Upper lobe of left lung (tissue), 6 donors: ENCODE results near the gene PVALEF. TPM values are rescaled to one million over a fixed set of nuclear protein-coding genes. Genes with fewer than 3 reads are reported as not detected.

Source experiments
- ATAC-seq, 2 donors: fragments of 200-7000 bp; cut with Tn5 transposase; one replicate each; pipeline ENCODE4 v1.9.1; 2022; ENCODE audit warnings: mild to moderate bottlenecking in 2 of 2, moderate library complexity in 2 of 2; ENCODE audit not compliant: low FRiP score in 2 of 2
- DNase-seq, 2 donors: peaks; one replicate each; pipeline ENCODE4 v3.0.0-alpha.2; 2019 to 2020
- H3K27ac ChIP-seq, 4 donors: fragments of 200-600 bp; sonication (generic); one replicate each; pipeline ENCODE4 v1.5.1; 2016 to 2019
- H3K27me3 ChIP-seq, 4 donors: fragments of 200-600 bp; sonication (generic); one replicate each; pipeline ENCODE4 v1.5.1; 2017 to 2019
- H3K36me3 ChIP-seq, 4 donors: fragments of 200-600 bp; sonication (generic); one replicate each; pipeline ENCODE4 v1.5.1; 2016 to 2019
- H3K4me1 ChIP-seq, 4 donors: fragments of 200-600 bp; sonication (generic); one replicate each; pipeline ENCODE4 v1.5.1; 2018 to 2019
- H3K4me3 ChIP-seq, 4 donors: fragments of 200-600 bp; sonication (generic); one replicate each; pipeline ENCODE4 v1.5.1; 2017 to 2019; ENCODE audit warnings: mild to moderate bottlenecking in 2 of 4, moderate library complexity in 1 of 4
- H3K9me3 ChIP-seq, 4 donors: fragments of 200-600 bp; sonication (generic); one replicate each; pipeline ENCODE4 v1.5.1; 2018 to 2019
- CTCF ChIP-seq, 6 experiments: fragments of 450-650 bp in 4 of 6; fragments of 200-600 bp in 2 of 6; sonication (generic) in 2 of 6; IDR thresholded peaks; one replicate each; pipeline ENCODE4 v1.5.1; 2016 to 2019; ENCODE audit warnings: antibody characterized with exemption in 6 of 6
- EP300 ChIP-seq, 4 donors: sonication (generic); formaldehyde crosslinking; IDR thresholded peaks; one replicate each; pipeline ENCODE4 v1.5.1; 2017; ENCODE audit warnings: antibody characterized with exemption in 4 of 4, control low read depth in 2 of 4
- POLR2A ChIP-seq, 4 donors: fragments of 450-650 bp; IDR thresholded peaks; one replicate each; pipeline ENCODE4 v1.5.1; 2016 to 2017; ENCODE audit warnings: antibody characterized with exemption in 4 of 4, mild to moderate bottlenecking in 2 of 4
- POLR2AphosphoS5 ChIP-seq, 2 donors: sonication (generic); formaldehyde crosslinking; IDR thresholded peaks; one replicate each; pipeline ENCODE4 v1.5.1; 2017; ENCODE audit warnings: antibody characterized with exemption in 2 of 2
- WGBS, 2 donors: methylation state at CpG; one replicate each; pipeline ENCODE4 v1.1.5; 2017 to 2018; 5-methylcytosine and 5-hydroxymethylcytosine counted together
- total RNA-seq, 6 donors: library from RNA; depleted of rRNA in 4 of 6; stranded (reverse); fragments of >200 nt in 4 of 6; gene quantifications; one replicate each; pipeline versions ENCODE4 v1.1.0 to v1.2.1, GENCODE V29; 2016 to 2021
- donor health status: DM: no; HTN: no; CAD: no; lungs with moderate emphysema.
- donor health status: DM: no; HTN: yes; CAD: no; lungs with severe emphysema.

The PVALEF gene
- total RNA-seq, 6 donors from 2014 or later: not detected

GRCh38 chr17:81138500-81138899 is 26.8 kb upstream of the PVALEF start:
- Histone ChIP-seq H3K4me1 (peaks cover 9 to 19% (median 11%) of the 10 kb centered on the region in 4 donors), H3K4me3 (no peak overlapping the region), H3K27ac (no peak overlapping the region), H3K36me3 (no peaks in the 10 kb centered on the region), H3K27me3 (no peaks in the 10 kb centered on the region), H3K9me3 (no peaks in the 10 kb centered on the region)
- ATAC-seq (no peak), DNase-seq (peak in 1 of 2 donors; percentile 50)
- TF ChIP-seq POLR2AphosphoS5 (IDR thresholded peaks at IDR 0.05): no peak
- 93 to 95% methylated on average over 25 of the region's 25 CpGs for WGBS, 2 donors

- TF ChIP-seq CTCF (IDR thresholded peaks at IDR 0.05): no peak
- no peak for TF ChIP-seq POLR2A (IDR thresholded peaks at IDR 0.05)
- no peak for TF ChIP-seq EP300 (IDR thresholded peaks at IDR 0.05)
- TF ChIP-seq POLR2AphosphoS5 (IDR thresholded peaks at IDR 0.05): no peak
- H3K27me3 ChIP-seq: no peaks in the 10 kb centered on the region
- no peak overlapping the region for H3K27ac ChIP-seq
- no peaks in the 10 kb centered on the region for H3K36me3 ChIP-seq
- no peaks in the 10 kb centered on the region for H3K9me3 ChIP-seq
- DNase-seq (peak in 1 of 2 donors; percentile 60), ATAC-seq (no peak)
- no peak overlapping the region for H3K4me3 ChIP-seq
- WGBS, 2 donors: 83 to 90% methylated on average over 8 of the region's 8 CpGs
- H3K4me1 ChIP-seq: peaks cover 8 to 13% (median 10%) of the 10 kb centered on the region in 4 donors
These were observed 25.9 kb upstream of the PVALEF start for GRCh38 chr17:81139428-81139827.

GRCh38 chr17:81140018-81140417 is 25.3 kb upstream of the PVALEF start:
- DNase-seq (no peak), ATAC-seq (no peak)
- WGBS, 2 donors: 70 to 80% methylated on average over 8 of the region's 8 CpGs

GRCh38 chr17:81140695-81141094 is 24.6 kb upstream of the PVALEF start:
- Histone ChIP-seq H3K4me3 (no peak overlapping the region), H3K9me3 (no peaks in the 10 kb centered on the region), H3K36me3 (no peaks in the 10 kb centered on the region), H3K4me1 (peaks cover 8 to 13% (median 10%) of the 10 kb centered on the region in 4 donors), H3K27me3 (no peaks in the 10 kb centered on the region), H3K27ac (no peak overlapping the region)
- TF ChIP-seq POLR2A (IDR thresholded peaks at IDR 0.05) (no peak), POLR2AphosphoS5 (IDR thresholded peaks at IDR 0.05) (no peak)
- 92 to 95% methylated on average over 18 to 37 of the region's 37 CpGs for WGBS, 2 donors
- DNase-seq (peak in 1 of 2 donors; percentile 82), ATAC-seq (no peak)

More at GRCh38 chr17:81140018-81140417, 25.3 kb upstream of the PVALEF start:
- no peaks in the 10 kb centered on the region for H3K36me3 ChIP-seq
- no peak overlapping the region for H3K4me3 ChIP-seq
- no peak for TF ChIP-seq CTCF (IDR thresholded peaks at IDR 0.05)
- no peak for TF ChIP-seq EP300 (IDR thresholded peaks at IDR 0.05)
- no peak for TF ChIP-seq POLR2A (IDR thresholded peaks at IDR 0.05)
- no peak for TF ChIP-seq POLR2AphosphoS5 (IDR thresholded peaks at IDR 0.05)
- no peak overlapping the region for H3K27ac ChIP-seq
- peaks cover 8 to 13% (median 10%) of the 10 kb centered on the region in 4 donors for H3K4me1 ChIP-seq
- no peaks in the 10 kb centered on the region for H3K9me3 ChIP-seq
- no peaks in the 10 kb centered on the region for H3K27me3 ChIP-seq

- peak; percentile 82 to 86 for DNase-seq
- Histone ChIP-seq H3K4me1 (peaks cover 8 to 13% (median 10%) of the 10 kb centered on the region in 4 donors), H3K4me3 (no peak overlapping the region), H3K27me3 (no peaks in the 10 kb centered on the region), H3K36me3 (no peaks in the 10 kb centered on the region), H3K9me3 (no peaks in the 10 kb centered on the region), H3K27ac (no peak overlapping the region)
- TF ChIP-seq CTCF (IDR thresholded peaks at IDR 0.05) (peak; percentile 64 to 83 (median 76)), POLR2A (IDR thresholded peaks at IDR 0.05) (no peak)
- 42 to 57% methylated on average over 10 to 22 of the region's 25 CpGs for WGBS, 2 donors
- ATAC-seq: peak; percentile 81 to 89
These were observed 22.8 kb upstream of the PVALEF start for GRCh38 chr17:81142301-81143199.
